Hepatocyte (in vitro differentiated cells): ENCODE results near the gene MATN4.

ENCODE experiments used
- EZH2 ChIP-seq: fragments of 200-600 bp; sonication (generic); IDR thresholded peaks from 2 replicates; pipeline ENCODE4 v1.6.1; 2016; ENCODE audit warnings: antibody characterized with exemption, mild to moderate bottlenecking, borderline replicate concordance
- EZH2phosphoT487 ChIP-seq: fragments of 200-600 bp; sonication (generic); IDR thresholded peaks from one replicate; pipeline ENCODE4 v1.6.1; 2018; ENCODE audit warnings: antibody characterized with exemption, mild to moderate bottlenecking, low read depth, moderate library complexity; ENCODE audit not compliant: unreplicated experiment, severe bottlenecking
- TF ChIP-seq, protein P1 (sequence below): fragments of 200-600 bp; sonication (generic); IDR thresholded peaks from 2 replicates; pipeline ENCODE4 v1.5.1; 2016; ENCODE audit warnings: antibody characterized with exemption, mild to moderate bottlenecking; ENCODE audit not compliant: poor library complexity

DNA sequence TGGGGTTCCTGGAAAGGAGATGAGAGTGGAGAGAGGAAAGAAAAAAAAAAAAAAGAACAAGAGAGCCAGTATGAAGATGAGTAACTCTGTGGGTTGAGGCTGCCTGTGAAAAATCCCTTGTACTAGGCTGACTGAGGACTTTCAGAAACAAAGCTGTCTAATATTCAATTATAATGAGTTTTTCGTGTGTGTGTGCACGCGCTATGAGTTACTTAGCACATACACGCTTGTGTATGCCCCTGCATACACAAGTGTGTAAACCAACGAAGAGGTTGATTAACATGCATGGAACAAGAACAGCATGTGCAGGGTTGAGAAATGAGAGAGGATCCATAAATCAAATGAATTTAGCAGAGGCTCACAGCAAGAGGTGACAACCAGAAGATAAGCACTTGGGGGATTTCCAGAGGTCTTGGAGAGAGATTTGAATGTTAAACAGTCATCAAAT lies 6.3 kb downstream of the MATN4 start:
- TF ChIP-seq, protein P1, sequence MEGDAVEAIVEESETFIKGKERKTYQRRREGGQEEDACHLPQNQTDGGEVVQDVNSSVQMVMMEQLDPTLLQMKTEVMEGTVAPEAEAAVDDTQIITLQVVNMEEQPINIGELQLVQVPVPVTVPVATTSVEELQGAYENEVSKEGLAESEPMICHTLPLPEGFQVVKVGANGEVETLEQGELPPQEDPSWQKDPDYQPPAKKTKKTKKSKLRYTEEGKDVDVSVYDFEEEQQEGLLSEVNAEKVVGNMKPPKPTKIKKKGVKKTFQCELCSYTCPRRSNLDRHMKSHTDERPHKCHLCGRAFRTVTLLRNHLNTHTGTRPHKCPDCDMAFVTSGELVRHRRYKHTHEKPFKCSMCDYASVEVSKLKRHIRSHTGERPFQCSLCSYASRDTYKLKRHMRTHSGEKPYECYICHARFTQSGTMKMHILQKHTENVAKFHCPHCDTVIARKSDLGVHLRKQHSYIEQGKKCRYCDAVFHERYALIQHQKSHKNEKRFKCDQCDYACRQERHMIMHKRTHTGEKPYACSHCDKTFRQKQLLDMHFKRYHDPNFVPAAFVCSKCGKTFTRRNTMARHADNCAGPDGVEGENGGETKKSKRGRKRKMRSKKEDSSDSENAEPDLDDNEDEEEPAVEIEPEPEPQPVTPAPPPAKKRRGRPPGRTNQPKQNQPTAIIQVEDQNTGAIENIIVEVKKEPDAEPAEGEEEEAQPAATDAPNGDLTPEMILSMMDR, result no peak
- TF ChIP-seq EZH2, result no peak
- no peak for TF ChIP-seq EZH2phosphoT487
